ENCODE measurements around the gene SLC39A5.
A peak's percentile ranks its signal among the peaks of the same experiment; 100 is the strongest.

Gene SLC39A5

DNA sequence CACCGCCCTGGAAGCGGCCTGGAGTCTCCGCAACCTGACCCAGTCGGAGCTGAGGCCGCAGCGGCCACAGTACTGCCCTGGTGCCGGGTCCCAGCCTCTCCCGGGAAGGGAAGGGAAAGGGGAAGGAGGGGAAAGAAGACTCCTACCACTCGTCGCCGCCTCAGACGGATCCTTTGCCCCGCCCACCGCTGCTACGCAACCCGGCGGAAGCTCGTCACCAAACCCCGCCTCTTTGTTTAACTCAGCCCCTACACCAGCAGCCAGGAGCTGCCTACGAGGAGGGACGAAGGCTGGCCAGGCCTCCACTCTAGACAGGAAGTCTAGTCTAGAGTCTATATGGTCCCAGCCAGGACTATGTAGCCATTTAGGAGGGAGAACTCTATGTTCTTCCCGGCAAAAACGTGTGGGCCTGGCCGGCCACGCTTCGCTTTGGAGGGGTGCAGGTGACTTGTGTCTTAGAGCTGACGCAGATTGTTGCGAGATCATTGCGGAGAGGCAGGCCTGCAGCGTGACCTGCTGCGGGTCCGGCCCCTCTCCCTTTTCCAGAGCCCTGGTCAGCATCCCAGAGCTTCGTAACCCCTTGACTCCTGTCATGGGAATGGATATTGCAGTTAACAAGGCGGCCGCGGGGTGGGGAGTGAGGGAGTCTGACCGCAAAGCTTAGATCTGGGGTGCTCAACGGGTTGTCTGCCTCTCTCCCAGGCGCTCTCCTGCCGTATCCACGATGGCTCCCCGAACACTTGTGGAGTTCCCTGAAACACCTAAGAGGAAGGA lies 7.9 kb upstream of the SLC39A5 start, which contains the start of gene RNF41:
TSS of gene RNF41 (minus strand) at position 166 of the 774 bp plus-strand sequence. CDS start 7,875 bp downstream, outside the sequence.
- H3K36me3 ChIP-seq (replicated peaks) = peaks cover 7% of the 10 kb centered on the region
- H3K9me3 ChIP-seq = no peaks in the 10 kb centered on the region
- H3K4me3 ChIP-seq = peak within 1 kb of the TSS; percentile 81
- H3K27me3 ChIP-seq (ENCODE audit: low read depth) = no peaks in the 10 kb centered on the region
- peak; percentile 95 to 99 for DNase-seq (ENCODE audit: low spot score in 2 of 2)
- peaks cover 21% of the 10 kb centered on the region for H3K4me1 ChIP-seq
- in situ Hi-C loops (cut with MboI; ENCODE audit: low sequenced_read_pairs) = no loop called here

- peak in 1 of 2 experiments; percentile 11 for DNase-seq (ENCODE audit: low spot score in 2 of 2)
- Histone ChIP-seq H3K4me1 (peaks cover 21% of the 10 kb centered on the region), H3K36me3 (replicated peaks) (peaks cover 10% of the 10 kb centered on the region), H3K4me3 (peak overlapping the region; percentile 81), H3K9me3 (no peaks in the 10 kb centered on the region), H3K27me3 (ENCODE audit: low read depth) (no peaks in the 10 kb centered on the region)
- in situ Hi-C loops (cut with MboI; ENCODE audit: low sequenced_read_pairs) = no loop called here
Observed at GRCh38 chr12:56222531-56222895, 7.3 kb upstream of the SLC39A5 start.

- no peaks in the 10 kb centered on the region for H3K9me3 ChIP-seq
- H3K4me1 ChIP-seq = peaks cover 21% of the 10 kb centered on the region
- peaks cover 13% of the 10 kb centered on the region for H3K36me3 ChIP-seq (replicated peaks)
- in situ Hi-C loops (cut with MboI; ENCODE audit: low sequenced_read_pairs) = no loop called here
- 0 out of 2 replicates have a peak overlapping the region, but pooled peaks have one; percentile 8 for H3K4me3 ChIP-seq
- no peak for DNase-seq (ENCODE audit: low spot score in 2 of 2)
- H3K27me3 ChIP-seq (ENCODE audit: low read depth) = no peaks in the 10 kb centered on the region
Observed at GRCh38 chr12:56223571-56224101, 6.2 kb upstream of the SLC39A5 start.

DNA sequence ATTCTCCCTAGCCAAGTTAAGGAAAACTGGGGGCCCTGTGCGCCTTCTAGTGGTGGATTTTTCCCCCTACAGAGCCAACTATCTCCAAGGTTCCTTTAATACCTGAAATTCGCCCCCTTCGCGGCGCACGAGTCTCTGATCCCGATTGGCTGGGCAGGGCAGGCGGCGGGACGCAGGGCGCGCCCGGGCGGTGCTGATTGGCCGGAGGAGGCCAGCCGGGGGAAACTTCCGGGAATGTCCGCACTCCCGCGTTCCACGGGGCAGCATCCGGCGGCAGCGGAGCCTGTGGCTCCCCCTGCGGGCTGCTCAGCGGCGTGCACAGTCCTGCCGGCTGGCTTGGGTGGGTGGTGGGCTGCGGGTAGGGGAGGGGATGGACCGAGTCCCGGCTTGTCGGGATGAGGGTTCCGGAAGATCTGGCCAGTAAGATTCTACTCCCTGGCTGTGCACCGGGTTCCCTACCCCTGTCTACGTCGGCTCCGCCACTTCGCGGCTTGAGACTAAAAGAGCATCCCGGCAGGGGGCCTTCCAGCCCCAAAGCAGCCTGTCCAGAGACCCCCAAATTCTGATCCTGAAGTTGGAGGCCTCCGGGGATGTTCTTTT lies 5.6 kb upstream of the SLC39A5 start, which contains the start of gene NABP2:
TSS of gene NABP2 (plus strand) at position 241 of the 600 bp plus-strand sequence. CDS start 515 bp downstream, outside the sequence.
- peaks cover 21% of the 10 kb centered on the region for H3K4me1 ChIP-seq
- H3K27me3 ChIP-seq (ENCODE audit: low read depth) = no peaks in the 10 kb centered on the region
- peak within 1 kb of the TSS; percentile 57 for H3K4me3 ChIP-seq
- H3K9me3 ChIP-seq = no peaks in the 10 kb centered on the region
- in situ Hi-C loops (cut with MboI; ENCODE audit: low sequenced_read_pairs) = no loop called here
- H3K36me3 ChIP-seq (replicated peaks) = peaks cover 14% of the 10 kb centered on the region
- DNase-seq (ENCODE audit: low spot score in 2 of 2) = peak; percentile 96 to 98

DNA sequence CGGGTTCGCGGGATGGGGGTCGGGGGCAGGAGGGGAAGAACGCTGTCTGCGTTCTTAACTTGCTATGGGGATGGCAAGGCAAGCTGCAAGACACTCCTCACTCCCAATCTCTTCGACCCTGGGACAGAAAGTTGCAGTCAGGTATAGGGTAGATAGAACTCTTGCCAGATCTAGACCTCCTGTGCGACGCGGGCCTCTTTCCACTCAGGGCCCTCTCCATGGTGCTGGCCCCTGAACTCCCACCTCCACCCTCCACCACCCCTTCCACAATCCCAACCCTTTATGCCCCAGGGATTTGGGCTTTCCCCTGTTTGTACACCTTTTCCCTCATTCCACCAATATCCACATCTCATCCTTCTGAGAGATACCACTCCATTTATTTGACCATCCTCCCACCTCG lies 4.9 kb upstream of the SLC39A5 start:
- H3K9me3 ChIP-seq = no peaks in the 10 kb centered on the region
- peak overlapping the region; percentile 57 for H3K4me3 ChIP-seq
- H3K4me1 ChIP-seq = peaks cover 21% of the 10 kb centered on the region
- no peaks in the 10 kb centered on the region for H3K27me3 ChIP-seq (ENCODE audit: low read depth)
- DNase-seq (ENCODE audit: low spot score in 2 of 2) = peak in 1 of 2 experiments; percentile 37
- in situ Hi-C loops (cut with MboI; ENCODE audit: low sequenced_read_pairs) = no loop called here
- peaks cover 14% of the 10 kb centered on the region for H3K36me3 ChIP-seq (replicated peaks)

DNA sequence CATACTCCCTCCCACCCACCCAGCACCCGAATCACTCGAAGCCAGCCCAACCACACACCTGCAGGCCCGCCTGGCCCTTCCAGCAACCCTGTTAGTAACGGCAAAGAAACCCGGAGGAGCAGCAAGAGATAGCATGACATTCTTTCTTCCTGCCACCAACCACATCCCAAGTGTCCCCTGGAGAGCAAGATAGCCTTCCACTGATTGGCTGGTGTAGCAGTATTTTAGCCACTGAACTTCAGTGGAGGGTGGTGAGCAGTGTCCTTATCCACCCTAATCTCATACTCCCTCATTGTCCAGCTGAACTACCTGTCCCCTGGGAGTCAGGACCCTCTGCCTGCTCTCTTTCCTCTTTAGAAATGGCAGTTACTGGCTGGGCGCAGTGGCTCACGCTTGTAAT lies 769 bp upstream of the SLC39A5 start:
- H3K36me3 ChIP-seq (replicated peaks) = peaks cover 11% of the 10 kb centered on the region
- H3K27me3 ChIP-seq (ENCODE audit: low read depth) = no peaks in the 10 kb centered on the region
- H3K4me3 ChIP-seq = no peak overlapping the region
- in situ Hi-C loops (cut with MboI; ENCODE audit: low sequenced_read_pairs) = no loop called here
- 0 out of 2 replicates have a peak, but pooled peaks cover 6% of the 10 kb centered on the region for H3K4me1 ChIP-seq
- H3K9me3 ChIP-seq = no peaks in the 10 kb centered on the region
- DNase-seq (ENCODE audit: low spot score in 2 of 2) = no peak

- Histone ChIP-seq H3K27me3 (ENCODE audit: low read depth) (no peaks in the 10 kb centered on the region), H3K4me3 (no peak overlapping the region), H3K36me3 (replicated peaks) (peaks cover 11% of the 10 kb centered on the region), H3K9me3 (no peaks in the 10 kb centered on the region), H3K4me1 (no peaks in the 10 kb centered on the region)
- DNase-seq (ENCODE audit: low spot score in 2 of 2) = no peak
- in situ Hi-C loops (cut with MboI; ENCODE audit: low sequenced_read_pairs) = no loop called here
Observed at GRCh38 chr12:56230432-56231183, 757 bp downstream of the SLC39A5 start.

DNA sequence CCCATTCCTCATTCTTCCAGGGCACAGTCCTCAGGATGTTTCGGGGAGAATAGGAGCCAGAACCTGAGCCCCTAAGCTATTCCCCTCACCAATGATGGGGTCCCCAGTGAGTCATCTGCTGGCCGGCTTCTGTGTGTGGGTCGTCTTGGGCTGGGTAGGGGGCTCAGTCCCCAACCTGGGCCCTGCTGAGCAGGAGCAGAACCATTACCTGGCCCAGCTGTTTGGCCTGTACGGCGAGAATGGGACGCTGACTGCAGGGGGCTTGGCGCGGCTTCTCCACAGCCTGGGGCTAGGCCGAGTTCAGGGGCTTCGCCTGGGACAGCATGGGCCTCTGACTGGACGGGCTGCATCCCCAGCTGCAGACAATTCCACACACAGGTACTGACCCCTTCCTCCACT lies 1.3 kb downstream of the SLC39A5 start:
- Histone ChIP-seq H3K4me1 (no peaks in the 10 kb centered on the region), H3K4me3 (no peak overlapping the region), H3K27me3 (ENCODE audit: low read depth) (no peaks in the 10 kb centered on the region), H3K36me3 (replicated peaks) (peaks cover 7% of the 10 kb centered on the region), H3K9me3 (no peaks in the 10 kb centered on the region)
- in situ Hi-C loops (cut with MboI; ENCODE audit: low sequenced_read_pairs) = no loop called here
- no peak for DNase-seq (ENCODE audit: low spot score in 2 of 2)

GRCh38 chr12:56234746-56235436 lies 5.0 kb downstream of the SLC39A5 start:
- peaks cover 8% of the 10 kb centered on the region; the same call in 1 of the 2 replicates for H3K36me3 ChIP-seq (replicated peaks)
- in situ Hi-C loops (cut with MboI; ENCODE audit: low sequenced_read_pairs) = no loop called here
- H3K4me3 ChIP-seq = no peak overlapping the region
- no peaks in the 10 kb centered on the region for H3K27me3 ChIP-seq (ENCODE audit: low read depth)
- no peaks in the 10 kb centered on the region for H3K9me3 ChIP-seq
- no peak for DNase-seq (ENCODE audit: low spot score in 2 of 2)
- no peaks in the 10 kb centered on the region for H3K4me1 ChIP-seq

DNA sequence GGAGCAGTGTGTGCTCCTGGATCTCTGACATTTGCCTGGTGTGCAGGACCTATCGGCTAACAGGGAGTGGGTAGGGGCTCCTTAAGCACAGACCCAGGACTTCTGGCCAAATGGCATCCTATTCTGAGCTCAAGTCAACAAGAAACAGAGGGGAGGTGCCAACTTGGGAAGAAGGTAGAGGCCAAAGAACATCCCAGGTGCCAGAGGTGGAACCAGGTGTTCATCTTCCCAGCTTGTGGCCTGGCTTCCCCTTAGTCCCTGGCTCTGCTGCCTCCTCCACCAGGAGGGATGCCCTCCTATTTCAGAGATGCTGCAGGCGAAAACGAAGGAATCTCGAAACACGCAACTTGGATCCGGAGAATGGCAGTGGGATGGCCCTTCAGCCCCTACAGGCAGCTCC lies 6.2 kb downstream of the SLC39A5 start:
- no peaks in the 10 kb centered on the region for H3K4me1 ChIP-seq
- in situ Hi-C loops (cut with MboI; ENCODE audit: low sequenced_read_pairs) = no loop called here
- no peak overlapping the region for H3K4me3 ChIP-seq
- peaks cover 18% of the 10 kb centered on the region for H3K36me3 ChIP-seq (replicated peaks)
- no peaks in the 10 kb centered on the region for H3K27me3 ChIP-seq (ENCODE audit: low read depth)
- DNase-seq (ENCODE audit: low spot score in 2 of 2) = no peak
- no peaks in the 10 kb centered on the region for H3K9me3 ChIP-seq

- in situ Hi-C loops (cut with MboI; ENCODE audit: low sequenced_read_pairs) = no loop called here
- H3K4me3 ChIP-seq = no peak overlapping the region
- no peak for DNase-seq (ENCODE audit: low spot score in 2 of 2)
- H3K9me3 ChIP-seq = no peaks in the 10 kb centered on the region
- H3K27me3 ChIP-seq (ENCODE audit: low read depth) = no peaks in the 10 kb centered on the region
- H3K4me1 ChIP-seq = no peaks in the 10 kb centered on the region
- H3K36me3 ChIP-seq (replicated peaks) = peaks cover 27% of the 10 kb centered on the region
Observed at GRCh38 chr12:56236985-56237384, 7.1 kb downstream of the SLC39A5 start.

DNA sequence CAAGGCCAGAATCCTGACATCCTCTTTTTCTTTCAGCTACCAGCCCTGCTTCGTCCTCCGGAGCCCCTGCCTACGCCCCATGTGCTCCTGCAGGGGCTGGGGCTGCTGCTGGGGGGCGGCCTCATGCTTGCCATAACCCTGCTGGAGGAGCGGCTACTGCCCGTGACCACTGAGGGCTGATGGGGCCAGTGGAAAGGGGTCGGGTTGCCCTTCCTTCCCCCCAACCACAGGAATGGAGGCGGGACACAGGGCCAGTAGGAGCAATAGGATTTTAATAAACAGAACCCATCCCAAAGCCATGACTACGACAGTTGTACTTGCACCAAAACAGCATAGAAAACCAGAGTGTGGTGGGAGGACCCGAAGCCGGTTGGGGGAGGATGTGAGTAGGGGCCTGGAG lies 7.7 kb downstream of the SLC39A5 start:
- no peaks in the 10 kb centered on the region for H3K9me3 ChIP-seq
- no peak for DNase-seq (ENCODE audit: low spot score in 2 of 2)
- H3K27me3 ChIP-seq (ENCODE audit: low read depth) = no peaks in the 10 kb centered on the region
- in situ Hi-C loops (cut with MboI; ENCODE audit: low sequenced_read_pairs) = no loop called here
- peaks cover 31% of the 10 kb centered on the region for H3K36me3 ChIP-seq (replicated peaks)
- H3K4me1 ChIP-seq = no peaks in the 10 kb centered on the region
- no peak overlapping the region for H3K4me3 ChIP-seq
